GM15510 (cell line): Measurements from ENCODE around the gene AASS.

Experiments
- POLR2A ChIP-seq: IDR thresholded peaks from 3 replicates; pipeline ENCODE4 v1.6.1; 2011; ENCODE audit warnings: borderline replicate concordance; ENCODE audit not compliant: insufficient read length; ENCODE audit errors: extremely low read depth

The AASS gene

GRCh38 chr7:122136639-122137245 lies 7.3 kb downstream of the AASS start:
- no peak for TF ChIP-seq POLR2A

GRCh38 chr7:122136078-122136477 lies 8.0 kb downstream of the AASS start:
- TF ChIP-seq POLR2A, result no peak

- TF ChIP-seq POLR2A, result no peak
Measured at GRCh38 chr7:122135275-122135674, 8.8 kb downstream of the AASS start.

GRCh38 chr7:122133477-122133876 lies 10.6 kb downstream of the AASS start:
- TF ChIP-seq POLR2A, result no peak

GRCh38 chr7:122132341-122132740 lies 11.7 kb downstream of the AASS start:
- TF ChIP-seq POLR2A, result no peak

- TF ChIP-seq POLR2A, result no peak
Measured at GRCh38 chr7:122123746-122124145, 20.3 kb downstream of the AASS start.

GRCh38 chr7:122118757-122119156 lies 25.3 kb downstream of the AASS start:
- no peak for TF ChIP-seq POLR2A

- TF ChIP-seq POLR2A, result no peak
Measured at GRCh38 chr7:122103064-122103463, 41.0 kb downstream of the AASS start.

GRCh38 chr7:122100021-122100420 lies 44.0 kb downstream of the AASS start:
- no peak for TF ChIP-seq POLR2A

- TF ChIP-seq POLR2A, result no peak
Measured at GRCh38 chr7:122095642-122096041, 48.4 kb downstream of the AASS start.

- TF ChIP-seq POLR2A, result no peak
Measured at GRCh38 chr7:122094549-122094948, 49.5 kb downstream of the AASS start.

- no peak for TF ChIP-seq POLR2A
Measured at GRCh38 chr7:122092964-122093797, 50.9 kb downstream of the AASS start.

GRCh38 chr7:122082670-122083069 lies 61.4 kb downstream of the AASS start:
- TF ChIP-seq POLR2A, result no peak

GRCh38 chr7:122082160-122082559 lies 61.9 kb downstream of the AASS start:
- TF ChIP-seq POLR2A, result no peak

GRCh38 chr7:122073635-122074034 lies 70.4 kb downstream of the AASS start:
- no peak for TF ChIP-seq POLR2A
